HepG2 (cell line): ENCODE data around the gene UNC13D. TPM values are rescaled to one million over a fixed set of nuclear protein-coding genes. Genes with fewer than 3 reads are reported as not detected.
"Not testable (repeated sequence)": the region's sequence is repeated elsewhere in the genome, so short reads cannot be mapped to it uniquely, and the experiment has no call there.

Source experiments
- BRD4 ChIP-seq: sonication (generic); formaldehyde crosslinking; IDR thresholded peaks from 2 replicates; pipeline ENCODE4 v1.4.0; 2020; ENCODE audit warnings: missing genetic modification reagents
- FOXO4 ChIP-seq: sonication (generic); formaldehyde crosslinking; conservative IDR thresholded peaks from 2 replicates; pipeline ENCODE4 v1.8.1; 2023; ENCODE audit warnings: missing genetic modification reagents
- NR2F1 ChIP-seq, 2 experiments: fragments of 450-650 bp in 1 of 2; formaldehyde crosslinking in 1 of 2; IDR thresholded peaks; 2 replicates each; pipeline versions ENCODE4 v1.5.0 to v1.6.1; 2016 to 2020; ENCODE audit warnings: mild to moderate bottlenecking in 1 of 2, missing compliant biosample characterization in 1 of 2, missing genetic modification reagents in 1 of 2, moderate library complexity in 1 of 2
- RXRA ChIP-seq: sonication (generic); formaldehyde crosslinking; IDR thresholded peaks from 2 replicates; pipeline ENCODE4 v1.5.1; 2020; ENCODE audit warnings: missing genetic modification reagents
- SAFB2 ChIP-seq: sonication (generic); formaldehyde crosslinking; IDR thresholded peaks from 2 replicates; pipeline ENCODE4 v1.5.1; 2020; ENCODE audit warnings: missing genetic modification reagents, low read depth, mild to moderate bottlenecking, borderline replicate concordance
- ZFP91 ChIP-seq: sonication (generic); formaldehyde crosslinking; IDR thresholded peaks from 2 replicates; pipeline ENCODE4 v1.9.0; 2022; ENCODE audit warnings: missing genetic modification reagents, mild to moderate bottlenecking, borderline replicate concordance
- ZMYM2 ChIP-seq: sonication (generic); formaldehyde crosslinking; IDR thresholded peaks from 2 replicates; pipeline ENCODE4 v1.8.0; 2022; ENCODE audit warnings: mild to moderate bottlenecking, missing genetic modification reagents
- ZNF253 ChIP-seq: sonication (generic); formaldehyde crosslinking; IDR thresholded peaks from 2 replicates; pipeline ENCODE4 v1.8.0; 2022; ENCODE audit warnings: mild to moderate bottlenecking, missing genetic modification reagents, borderline replicate concordance
- ZNF33B ChIP-seq: sonication (generic); formaldehyde crosslinking; IDR thresholded peaks from 2 replicates; pipeline ENCODE4 v1.5.1; 2020; ENCODE audit warnings: mild to moderate bottlenecking, missing genetic modification reagents
- polyA plus RNA-seq, 8 experiments: library from polyadenylated mRNA; depleted of rRNA in 3 of 8; stranded (reverse) in 7 of 8; unstranded in 1 of 8; fragments of >200 nt; fragmentation: Illumina TruSeq in 4 of 8; extraction: Trizol in 4 of 8; gene quantifications; 2 replicates each; pipeline versions ENCODE4 v1.2.1 to v1.2.3, GENCODE V29; 2011 to 2016; ENCODE audit warnings: low read depth in 4 of 8, missing spikeins in 1 of 8, mixed read lengths in 1 of 8; ENCODE audit not compliant: insufficient read depth in 1 of 8
- total RNA-seq, 5 experiments: library from RNA; depleted of rRNA; stranded (reverse); fragments of >200 nt; fragmentation: Illumina TruSeq; extraction: Trizol; gene quantifications; 2 replicates each; pipeline ENCODE4 v1.2.3, GENCODE V29; 2016; ENCODE audit warnings: low read depth in 1 of 5
- TF ChIP-seq, protein P1 (sequence below): sonication (generic); formaldehyde crosslinking; IDR thresholded peaks from 2 replicates; pipeline ENCODE4 v1.9.0; 2022; ENCODE audit warnings: low read depth, missing genetic modification reagents
- TF ChIP-seq, protein P2 (sequence below), 2 experiments: sonication (generic) in 1 of 2; formaldehyde crosslinking in 1 of 2; IDR thresholded peaks; 2 replicates each; pipeline versions ENCODE4 v1.6.1 to v1.9.0; 2014 to 2022; ENCODE audit warnings: antibody characterized with exemption in 1 of 2, borderline replicate concordance in 1 of 2, inconsistent platforms in 1 of 2, low read depth in 1 of 2, missing genetic modification reagents in 1 of 2

UNC13D gene
- total and polyA plus RNA-seq, 2 of the 13 experiments (the other 11 are each of a cell fraction or from before 2014, with no cell fraction given): 29.7 to 42.7 TPM

DNA sequence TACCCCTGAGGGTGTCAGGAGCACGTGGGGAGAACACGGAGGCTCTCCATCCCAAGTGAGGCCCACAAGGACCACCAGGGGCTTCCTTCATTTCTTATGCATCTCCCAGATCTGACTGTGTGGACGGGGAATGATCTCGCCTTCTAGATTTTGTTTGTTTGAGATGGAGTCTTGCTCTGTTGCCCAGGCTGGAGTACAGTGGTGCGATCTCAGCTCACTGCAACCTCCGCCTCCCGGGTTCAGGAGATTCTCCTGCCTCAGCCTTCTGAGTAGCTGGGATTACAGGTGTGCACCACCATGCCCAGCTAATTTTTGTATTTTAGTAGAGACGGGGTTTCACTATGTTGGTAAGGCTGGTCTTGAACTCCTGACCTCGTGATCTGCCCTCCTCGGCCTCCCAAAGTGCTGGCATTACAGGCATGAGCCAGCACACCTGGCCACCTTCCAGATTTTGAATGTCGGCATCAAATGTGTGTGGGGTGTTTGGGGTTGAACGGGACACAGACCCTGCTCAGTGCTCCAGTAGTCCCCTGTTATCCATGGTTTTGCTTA lies 24.6 kb upstream of the UNC13D start (continued):
- TF ChIP-seq ZNF33B (CRISPR knock-in tag) (peak; percentile 31; the same call in 1 of the 2 replicates), BRD4 (CRISPR knock-in tag) (peak; percentile 22; the same call in 1 of the 2 replicates), RXRA (peak; percentile 30; the same call in 1 of the 2 replicates), ZFP91 (0 out of 2 replicates have a peak, but pooled peaks have one; percentile 8), FOXO4 (0 out of 2 replicates have a peak, but pooled peaks have one; percentile 75), ZMYM2 (CRISPR knock-in tag) (peak; percentile 85; the same call in 1 of the 2 replicates), ZNF253 (CRISPR knock-in tag) (0 out of 2 replicates have a peak, but pooled peaks have one; percentile 35), NR2F1 (CRISPR knock-in tag; IDR thresholded peaks at IDR 0.05) (0 out of 4 replicates have a peak, but pooled peaks of 1 of the 2 experiments have one; percentile 6), SAFB2 (CRISPR knock-in tag) (0 out of 2 replicates have a peak, but pooled peaks have one; percentile 84)
- TF ChIP-seq, protein P1, sequence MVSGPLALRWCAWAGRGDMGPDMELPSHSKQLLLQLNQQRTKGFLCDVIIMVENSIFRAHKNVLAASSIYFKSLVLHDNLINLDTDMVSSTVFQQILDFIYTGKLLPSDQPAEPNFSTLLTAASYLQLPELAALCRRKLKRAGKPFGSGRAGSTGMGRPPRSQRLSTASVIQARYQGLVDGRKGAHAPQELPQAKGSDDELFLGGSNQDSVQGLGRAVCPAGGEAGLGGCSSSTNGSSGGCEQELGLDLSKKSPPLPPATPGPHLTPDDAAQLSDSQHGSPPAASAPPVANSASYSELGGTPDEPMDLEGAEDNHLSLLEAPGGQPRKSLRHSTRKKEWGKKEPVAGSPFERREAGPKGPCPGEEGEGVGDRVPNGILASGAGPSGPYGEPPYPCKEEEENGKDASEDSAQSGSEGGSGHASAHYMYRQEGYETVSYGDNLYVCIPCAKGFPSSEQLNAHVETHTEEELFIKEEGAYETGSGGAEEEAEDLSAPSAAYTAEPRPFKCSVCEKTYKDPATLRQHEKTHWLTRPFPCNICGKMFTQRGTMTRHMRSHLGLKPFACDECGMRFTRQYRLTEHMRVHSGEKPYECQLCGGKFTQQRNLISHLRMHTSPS (CRISPR knock-in tag): peak; percentile 23; the same call in 1 of the 2 replicates
- TF ChIP-seq, protein P2, sequence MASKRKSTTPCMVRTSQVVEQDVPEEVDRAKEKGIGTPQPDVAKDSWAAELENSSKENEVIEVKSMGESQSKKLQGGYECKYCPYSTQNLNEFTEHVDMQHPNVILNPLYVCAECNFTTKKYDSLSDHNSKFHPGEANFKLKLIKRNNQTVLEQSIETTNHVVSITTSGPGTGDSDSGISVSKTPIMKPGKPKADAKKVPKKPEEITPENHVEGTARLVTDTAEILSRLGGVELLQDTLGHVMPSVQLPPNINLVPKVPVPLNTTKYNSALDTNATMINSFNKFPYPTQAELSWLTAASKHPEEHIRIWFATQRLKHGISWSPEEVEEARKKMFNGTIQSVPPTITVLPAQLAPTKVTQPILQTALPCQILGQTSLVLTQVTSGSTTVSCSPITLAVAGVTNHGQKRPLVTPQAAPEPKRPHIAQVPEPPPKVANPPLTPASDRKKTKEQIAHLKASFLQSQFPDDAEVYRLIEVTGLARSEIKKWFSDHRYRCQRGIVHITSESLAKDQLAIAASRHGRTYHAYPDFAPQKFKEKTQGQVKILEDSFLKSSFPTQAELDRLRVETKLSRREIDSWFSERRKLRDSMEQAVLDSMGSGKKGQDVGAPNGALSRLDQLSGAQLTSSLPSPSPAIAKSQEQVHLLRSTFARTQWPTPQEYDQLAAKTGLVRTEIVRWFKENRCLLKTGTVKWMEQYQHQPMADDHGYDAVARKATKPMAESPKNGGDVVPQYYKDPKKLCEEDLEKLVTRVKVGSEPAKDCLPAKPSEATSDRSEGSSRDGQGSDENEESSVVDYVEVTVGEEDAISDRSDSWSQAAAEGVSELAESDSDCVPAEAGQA (IDR thresholded peaks at IDR 0.05; ENCODE audit: low read depth): 0 out of 2 replicates have a peak, but pooled peaks have one; percentile 9
- TF ChIP-seq, protein P2 (CRISPR knock-in tag; IDR thresholded peaks at IDR 0.05; ENCODE audit: borderline replicate concordance): not testable (repeated sequence)
